Loucy (cell line): ENCODE data around the gene VAV2.

Source experiments
- CTCF ChIP-seq: fragments of 200-600 bp; sonication (generic); conservative IDR thresholded peaks from 2 replicates; pipeline ENCODE4 v1.5.1; 2014; ENCODE audit warnings: mild to moderate bottlenecking, antibody characterized with exemption, low read length
- EZH2phosphoT487 ChIP-seq: fragments of 200-600 bp; IDR thresholded peaks from 2 replicates; pipeline ENCODE4 v1.6.1; 2018; ENCODE audit warnings: antibody characterized with exemption, mild to moderate bottlenecking, moderate library complexity, borderline replicate concordance

- TF ChIP-seq CTCF, result no peak
- TF ChIP-seq EZH2phosphoT487, result no peak
These were observed 184.3 kb downstream of the VAV2 start for GRCh38 chr9:133807818-133808217.
